Rectal smooth muscle tissue (tissue), 1 donor: ENCODE data around the gene CIT.

ENCODE experiments used
- H3K27ac ChIP-seq: one replicate; pipeline ENCODE4 v1.7.0; 2013; ENCODE audit warnings: low read depth, low read length, inconsistent platforms
- H3K27me3 ChIP-seq: one replicate; pipeline ENCODE4 v1.7.0; 2013; ENCODE audit warnings: low read length; ENCODE audit not compliant: control insufficient read depth, insufficient read depth
- H3K36me3 ChIP-seq: one replicate; pipeline ENCODE4 v1.7.0; 2013; ENCODE audit warnings: low read length; ENCODE audit not compliant: control insufficient read depth, insufficient read depth
- H3K4me1 ChIP-seq: one replicate; pipeline ENCODE4 v1.7.0; 2013; ENCODE audit warnings: low read length; ENCODE audit not compliant: control insufficient read depth, insufficient read depth
- H3K4me3 ChIP-seq: one replicate; pipeline ENCODE4 v1.7.0; 2013; ENCODE audit warnings: low read length
- H3K9ac ChIP-seq: one replicate; pipeline ENCODE4 v1.7.0; 2013; ENCODE audit warnings: low read length

Gene CIT

DNA sequence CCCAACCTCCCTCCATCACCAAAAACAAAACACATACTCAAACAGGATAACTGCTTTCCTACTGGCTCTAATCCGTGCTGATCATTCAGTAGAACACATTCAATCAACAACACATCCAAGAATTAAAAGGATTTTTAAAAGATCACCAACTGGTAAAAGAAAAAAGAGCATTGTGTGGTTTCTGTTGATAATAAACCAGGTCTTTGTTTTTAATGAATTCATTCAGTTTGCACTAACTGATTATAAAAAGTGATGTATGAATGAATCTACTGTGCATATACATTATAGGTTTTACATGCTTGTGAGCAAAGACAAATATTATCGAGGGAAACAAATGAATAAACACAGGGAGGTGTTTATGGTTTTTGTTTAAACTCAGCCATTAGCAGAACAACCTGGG, 55.1 kb downstream of the CIT start:
- Histone ChIP-seq H3K9ac (no peak overlapping the region), H3K36me3 (no peaks in the 10 kb centered on the region), H3K4me3 (no peak overlapping the region), H3K27ac (no peak overlapping the region), H3K4me1 (no peaks in the 10 kb centered on the region), H3K27me3 (no peaks in the 10 kb centered on the region)

DNA sequence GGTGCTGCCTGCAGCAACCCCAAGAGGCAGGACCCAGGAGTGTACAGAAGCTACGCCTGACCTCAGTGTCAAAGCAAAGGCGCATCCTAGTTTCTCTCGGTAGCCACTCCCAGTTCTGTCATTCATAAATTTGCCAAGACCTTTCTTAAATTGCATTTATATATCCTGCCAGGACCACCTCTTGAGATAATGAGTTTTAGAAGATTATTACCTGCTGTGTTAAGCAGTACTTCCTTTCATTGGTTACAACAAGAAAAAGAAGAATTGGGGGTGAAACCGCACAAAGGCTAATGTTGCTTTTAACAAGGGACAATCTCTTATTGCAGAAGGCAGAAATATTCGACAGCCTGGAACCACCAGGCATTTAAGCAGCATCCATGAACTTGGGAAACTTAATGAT, 57.8 kb downstream of the CIT start:
- Histone ChIP-seq H3K4me3 (no peak overlapping the region), H3K9ac (no peak overlapping the region), H3K27me3 (no peaks in the 10 kb centered on the region), H3K4me1 (no peaks in the 10 kb centered on the region), H3K36me3 (no peaks in the 10 kb centered on the region), H3K27ac (no peak overlapping the region)

DNA sequence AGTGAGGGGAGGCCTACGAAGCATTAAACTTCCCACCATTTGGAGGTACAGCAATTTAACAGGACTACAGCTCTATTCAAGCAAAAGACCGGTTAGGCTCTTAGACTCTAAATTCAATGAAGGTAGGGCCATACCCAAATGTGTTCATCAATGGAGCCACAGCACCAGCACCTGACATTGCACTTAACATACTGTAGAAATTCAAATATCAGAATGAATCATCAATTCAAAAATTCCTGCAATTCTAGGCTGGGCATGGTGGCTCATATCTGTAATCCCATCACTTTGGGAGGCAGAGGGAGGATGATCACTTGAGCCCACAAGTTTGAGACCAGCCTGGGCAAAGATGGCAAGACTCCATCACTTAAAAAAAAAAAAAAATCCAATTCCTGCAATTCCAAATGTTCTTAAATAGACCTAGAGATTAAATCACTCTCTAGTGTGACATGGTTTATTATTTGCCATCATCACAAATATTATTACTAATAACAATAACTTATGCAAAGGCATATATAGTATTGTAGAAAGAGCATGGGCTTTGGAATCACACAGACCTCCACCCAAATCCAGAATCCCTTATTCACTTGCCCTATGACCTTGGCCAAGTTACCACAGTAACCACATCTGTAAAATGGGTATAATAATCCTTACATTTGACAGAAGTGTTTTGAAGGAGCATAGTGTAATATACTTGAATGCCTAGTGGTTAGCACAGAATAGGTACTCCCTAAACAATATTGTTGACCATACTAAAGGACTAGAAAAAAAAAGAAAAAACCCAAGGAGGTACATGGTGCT, 59.4 kb downstream of the CIT start:
- no peak overlapping the region for H3K4me3 ChIP-seq

DNA sequence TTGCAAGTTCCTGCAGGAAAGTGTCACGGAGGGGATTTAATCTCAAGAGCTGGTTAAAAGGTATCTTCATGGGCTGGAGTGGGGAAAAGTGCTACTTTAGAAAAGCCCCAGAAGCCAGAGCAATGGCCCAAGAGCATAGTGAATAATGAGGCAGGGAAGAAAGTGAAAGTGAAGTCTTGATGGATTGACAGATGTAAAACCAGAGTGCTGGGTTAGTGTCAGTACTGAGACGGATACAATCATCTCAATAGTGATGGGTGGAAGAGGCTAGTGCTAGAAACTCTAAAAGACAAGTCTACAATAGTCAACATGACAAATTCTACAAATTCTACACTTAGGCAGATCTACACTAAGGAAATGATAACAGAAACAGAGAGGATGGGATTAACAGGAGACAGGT, 68.1 kb downstream of the CIT start:
- H3K27me3 ChIP-seq, result no peaks in the 10 kb centered on the region

More for the DNA sequence above, 59.4 kb downstream of the CIT start:
- Histone ChIP-seq H3K9ac (no peak overlapping the region), H3K36me3 (no peaks in the 10 kb centered on the region), H3K27ac (no peak overlapping the region), H3K4me1 (no peaks in the 10 kb centered on the region), H3K27me3 (no peaks in the 10 kb centered on the region)

DNA sequence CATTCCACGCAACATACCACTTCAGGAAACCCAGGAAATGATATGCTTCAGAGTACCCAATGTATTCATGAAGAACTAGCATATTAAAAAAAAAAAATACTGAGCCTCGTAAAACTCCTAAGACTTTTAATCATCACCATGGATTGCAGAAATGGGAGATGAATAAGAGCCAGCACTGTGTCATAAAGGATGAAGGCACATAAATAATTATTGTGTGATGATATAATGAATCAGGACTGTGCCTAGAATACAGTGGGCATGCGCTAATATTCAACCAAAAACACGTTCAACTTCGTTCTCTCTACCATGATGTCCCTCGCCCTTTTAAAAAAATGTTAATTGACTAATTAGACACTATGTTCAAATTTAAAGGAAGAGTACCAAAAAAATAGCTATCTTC, 68.7 kb downstream of the CIT start:
- Histone ChIP-seq H3K27me3 (no peaks in the 10 kb centered on the region), H3K36me3 (no peaks in the 10 kb centered on the region), H3K4me1 (no peaks in the 10 kb centered on the region), H3K9ac (no peak overlapping the region), H3K27ac (no peak overlapping the region), H3K4me3 (no peak overlapping the region)

More for the DNA sequence above, 68.1 kb downstream of the CIT start:
- Histone ChIP-seq H3K27ac (no peak overlapping the region), H3K4me3 (no peak overlapping the region), H3K9ac (no peak overlapping the region), H3K4me1 (no peaks in the 10 kb centered on the region), H3K36me3 (no peaks in the 10 kb centered on the region)

DNA sequence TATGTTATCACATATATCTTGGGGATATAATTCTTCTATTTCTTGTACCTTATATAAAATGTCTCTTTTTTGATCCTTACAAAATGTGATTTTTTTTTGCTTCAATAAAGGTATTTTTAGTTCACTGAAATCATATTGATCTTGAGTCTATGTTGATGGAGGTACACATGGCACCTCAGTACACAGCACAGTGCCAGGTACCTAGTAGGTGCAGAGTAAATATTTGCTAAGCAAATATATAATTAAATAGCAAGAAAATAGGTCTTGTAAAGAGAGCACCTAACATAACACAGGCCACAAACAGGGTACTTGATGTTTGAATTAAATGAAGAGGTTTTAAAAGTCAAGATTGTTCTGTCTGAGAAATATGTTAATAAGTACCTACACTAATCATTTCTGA, 69.7 kb downstream of the CIT start:
- Histone ChIP-seq H3K36me3 (no peaks in the 10 kb centered on the region), H3K27ac (no peak overlapping the region), H3K9ac (no peak overlapping the region)

DNA sequence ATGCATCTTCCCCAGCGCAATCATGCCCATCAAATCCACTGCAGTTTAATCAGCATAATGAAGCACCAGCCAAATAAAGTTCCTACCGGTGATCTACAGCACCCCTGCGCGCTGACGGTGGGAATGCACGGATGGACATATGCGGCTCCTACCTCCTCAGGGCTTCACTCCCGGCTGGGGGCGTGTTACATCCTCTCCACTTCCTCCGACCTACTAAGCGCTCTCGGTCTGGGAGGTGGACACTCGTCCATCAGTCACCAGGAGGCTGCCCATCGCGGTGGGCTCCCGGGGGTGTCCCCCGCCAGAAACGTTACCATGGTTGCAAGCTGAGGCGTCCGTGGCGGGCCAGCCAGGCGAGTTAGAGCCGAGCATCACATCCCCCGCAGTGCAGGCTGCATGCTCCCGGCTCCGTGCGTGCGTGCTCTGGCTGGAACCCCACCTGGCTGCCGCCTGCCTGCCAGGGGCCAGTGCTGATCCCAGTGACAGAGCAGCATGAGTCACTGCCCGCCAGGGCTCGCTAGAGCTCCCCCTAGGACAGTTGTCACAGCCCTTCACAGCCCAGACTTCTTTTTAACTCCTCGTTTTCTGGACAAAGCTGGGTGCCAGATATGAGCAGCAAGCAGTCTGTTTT, 73.0 kb downstream of the CIT start:
- H3K9ac ChIP-seq, result no peak overlapping the region

More for the DNA sequence above, 69.7 kb downstream of the CIT start:
- no peak overlapping the region for H3K4me3 ChIP-seq
- no peaks in the 10 kb centered on the region for H3K27me3 ChIP-seq
- H3K4me1 ChIP-seq, result no peaks in the 10 kb centered on the region

DNA sequence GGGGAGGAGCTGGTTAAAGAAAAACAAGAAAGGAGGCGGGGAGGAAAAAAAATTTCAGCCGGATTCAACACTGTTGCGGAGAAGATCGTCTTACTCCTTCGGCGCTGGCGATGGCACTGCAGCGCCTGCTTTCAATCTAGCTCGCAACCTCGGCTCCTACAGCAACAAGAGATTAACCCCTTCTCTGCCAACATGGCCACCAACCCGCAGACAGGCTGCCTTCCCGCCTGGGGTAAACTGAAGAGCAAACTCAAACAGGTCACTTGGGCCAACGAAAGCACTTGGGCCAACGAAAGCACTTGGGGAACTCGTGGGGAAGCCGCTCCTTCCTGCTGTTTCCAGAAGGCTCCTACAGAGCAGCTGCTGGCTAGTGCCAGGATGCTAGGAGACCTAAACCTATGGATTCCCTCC, 73.7 kb downstream of the CIT start:
- H3K4me1 ChIP-seq, result no peaks in the 10 kb centered on the region
- no peak overlapping the region for H3K27ac ChIP-seq
- peak overlapping the region; percentile 55 for H3K4me3 ChIP-seq
- no peak overlapping the region for H3K9ac ChIP-seq
- H3K36me3 ChIP-seq, result no peaks in the 10 kb centered on the region
- no peaks in the 10 kb centered on the region for H3K27me3 ChIP-seq

More for the DNA sequence above, 73.0 kb downstream of the CIT start:
- Histone ChIP-seq H3K4me1 (no peaks in the 10 kb centered on the region), H3K4me3 (peak overlapping the region; percentile 55), H3K27ac (no peak overlapping the region), H3K27me3 (no peaks in the 10 kb centered on the region), H3K36me3 (no peaks in the 10 kb centered on the region)

DNA sequence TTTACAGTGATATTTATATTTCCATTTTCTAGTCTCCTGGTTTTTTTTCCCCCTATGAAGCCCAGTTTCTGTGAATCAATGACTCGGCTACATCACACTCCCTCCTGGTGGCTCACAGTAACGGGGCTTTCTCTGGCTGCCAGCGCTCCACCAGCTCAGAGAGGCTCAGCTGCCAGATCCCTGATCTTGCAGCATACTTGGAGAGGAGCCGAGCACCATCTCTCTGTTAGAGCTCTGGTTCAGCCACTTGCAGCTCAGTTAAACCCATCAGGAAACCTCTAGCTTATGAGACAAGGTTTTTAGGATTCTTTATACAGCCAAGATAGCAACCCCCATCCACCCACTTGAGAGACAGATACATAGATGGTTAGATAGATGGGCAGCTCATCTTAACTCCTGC, 74.6 kb downstream of the CIT start:
- Histone ChIP-seq H3K36me3 (no peaks in the 10 kb centered on the region), H3K27ac (no peak overlapping the region), H3K4me1 (no peaks in the 10 kb centered on the region), H3K4me3 (no peak overlapping the region), H3K9ac (no peak overlapping the region), H3K27me3 (no peaks in the 10 kb centered on the region)

DNA sequence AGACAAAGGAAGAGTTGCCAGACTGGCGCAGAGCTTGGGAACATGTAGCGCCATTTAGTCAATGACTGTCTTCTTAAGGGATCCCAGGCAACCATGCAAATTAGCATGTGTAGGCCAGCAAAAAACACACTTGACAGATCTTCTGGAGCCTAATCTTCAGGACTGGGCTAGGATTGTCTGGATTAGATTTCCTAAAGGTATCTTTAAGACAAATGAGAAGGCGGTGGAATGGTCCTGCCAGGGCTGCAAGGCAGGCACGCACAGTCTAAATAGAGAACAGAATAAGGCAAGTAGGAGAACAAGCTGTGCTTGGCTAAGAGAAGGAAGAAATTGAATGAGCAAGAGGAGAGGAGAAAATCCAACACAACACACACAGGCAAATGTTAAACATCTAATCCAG, 80.0 kb downstream of the CIT start:
- Histone ChIP-seq H3K36me3 (no peaks in the 10 kb centered on the region), H3K4me3 (no peak overlapping the region), H3K27me3 (no peaks in the 10 kb centered on the region)

DNA sequence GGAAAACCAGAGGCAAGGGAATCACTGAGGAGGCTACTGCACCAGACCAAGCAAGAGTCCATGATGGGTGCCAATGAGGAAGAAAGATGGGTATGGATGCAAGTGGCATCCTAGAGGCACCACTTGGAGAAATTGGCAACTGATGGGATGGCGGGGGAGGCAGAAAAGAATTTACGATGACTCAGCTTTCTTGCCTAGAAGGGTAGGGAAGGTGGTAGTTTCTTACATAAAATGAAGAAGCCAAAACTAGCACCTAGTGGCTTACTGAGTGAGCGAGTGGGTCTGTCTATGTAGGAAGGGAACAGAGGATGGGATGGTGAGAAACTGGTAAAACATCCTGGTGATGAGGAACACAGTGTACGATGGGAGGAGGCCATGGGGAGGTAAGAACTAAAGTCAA, 80.8 kb downstream of the CIT start:
- no peak overlapping the region for H3K4me3 ChIP-seq
- H3K27me3 ChIP-seq, result no peaks in the 10 kb centered on the region
- no peaks in the 10 kb centered on the region for H3K4me1 ChIP-seq
- no peak overlapping the region for H3K9ac ChIP-seq
- no peaks in the 10 kb centered on the region for H3K36me3 ChIP-seq
- no peak overlapping the region for H3K27ac ChIP-seq

More for the DNA sequence above, 80.0 kb downstream of the CIT start:
- Histone ChIP-seq H3K9ac (no peak overlapping the region), H3K27ac (no peak overlapping the region), H3K4me1 (no peaks in the 10 kb centered on the region)

DNA sequence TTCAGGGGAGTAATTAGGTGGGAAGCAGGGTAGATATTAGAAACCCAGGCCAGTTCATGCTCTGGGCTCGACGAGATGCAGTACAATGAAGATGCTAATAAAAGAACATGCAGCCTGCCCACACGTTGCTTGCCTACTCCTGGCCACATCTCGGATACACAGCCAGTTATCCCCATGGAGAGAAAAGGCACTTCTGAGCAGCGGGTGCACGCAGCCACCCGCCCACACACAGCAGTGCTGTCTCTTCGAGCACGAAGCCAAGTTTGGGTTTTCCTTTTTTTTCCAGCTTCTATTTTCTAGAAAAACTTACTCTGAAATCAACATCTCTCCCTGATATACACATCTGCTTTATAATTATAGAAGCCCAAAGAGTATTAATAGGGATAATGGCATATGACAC, 85.7 kb downstream of the CIT start:
- Histone ChIP-seq H3K27ac (no peak overlapping the region), H3K36me3 (no peaks in the 10 kb centered on the region), H3K9ac (no peak overlapping the region), H3K4me1 (no peaks in the 10 kb centered on the region), H3K4me3 (no peak overlapping the region), H3K27me3 (no peaks in the 10 kb centered on the region)

DNA sequence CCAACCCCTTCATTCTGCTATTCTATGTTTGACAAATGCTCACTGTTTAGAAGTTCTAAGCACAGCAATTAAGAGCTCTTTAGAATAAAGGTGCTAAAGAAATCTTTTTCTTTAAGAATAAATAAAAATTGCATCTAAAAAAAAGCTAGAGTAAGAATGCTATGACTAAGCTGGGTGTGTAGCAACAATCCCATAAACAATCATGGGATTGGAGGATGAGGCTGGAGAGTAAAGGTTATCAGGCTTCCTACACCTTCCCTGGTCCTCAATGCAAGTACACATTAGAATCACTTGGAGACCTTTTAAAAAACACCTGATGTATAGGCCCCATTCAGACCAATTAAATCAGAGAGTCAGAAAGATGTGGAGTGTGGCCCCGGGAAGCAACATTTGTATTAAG, 88.3 kb downstream of the CIT start:
- Histone ChIP-seq H3K4me1 (no peaks in the 10 kb centered on the region), H3K36me3 (no peaks in the 10 kb centered on the region), H3K4me3 (no peak overlapping the region), H3K27ac (no peak overlapping the region), H3K27me3 (no peaks in the 10 kb centered on the region), H3K9ac (no peak overlapping the region)
